SHP77 treated with DMSO at 0.1 percent for 48 hours (cell line): ENCODE measurements around the gene MOB3B.

Experiments used
- DNase-seq: peaks from one replicate; lab custom pipeline; 2025; lab: John Stamatoyannopoulos, UW

MOB3B gene

GRCh38 chr9:27391040-27391895, 138.3 kb downstream of the MOB3B start:
- no peak for DNase-seq

- no peak for DNase-seq
Measured at GRCh38 chr9:27388150-27388549, 141.5 kb downstream of the MOB3B start.

GRCh38 chr9:27387722-27388121, 141.9 kb downstream of the MOB3B start:
- no peak for DNase-seq

- no peak for DNase-seq
Measured at GRCh38 chr9:27386571-27387091, 143.0 kb downstream of the MOB3B start.

- DNase-seq = no peak
Measured at GRCh38 chr9:27385606-27386322, 143.8 kb downstream of the MOB3B start.

GRCh38 chr9:27384262-27385014, 145.2 kb downstream of the MOB3B start:
- no peak for DNase-seq

- no peak for DNase-seq
Measured at GRCh38 chr9:27383524-27383923, 146.1 kb downstream of the MOB3B start.

GRCh38 chr9:27382975-27383374, 146.6 kb downstream of the MOB3B start:
- DNase-seq = no peak

- no peak for DNase-seq
Measured at GRCh38 chr9:27382308-27382707, 147.3 kb downstream of the MOB3B start.

GRCh38 chr9:27379311-27380251, 150.0 kb downstream of the MOB3B start:
- no peak for DNase-seq

GRCh38 chr9:27377811-27378456, 151.7 kb downstream of the MOB3B start:
- DNase-seq = no peak

- no peak for DNase-seq
Measured at GRCh38 chr9:27377147-27377807, 152.3 kb downstream of the MOB3B start.

GRCh38 chr9:27373851-27374250, 155.8 kb downstream of the MOB3B start:
- DNase-seq = no peak

GRCh38 chr9:27372615-27373014, 157.0 kb downstream of the MOB3B start:
- DNase-seq = no peak

GRCh38 chr9:27371382-27371781, 158.2 kb downstream of the MOB3B start:
- no peak for DNase-seq

GRCh38 chr9:27369591-27369990, 160.0 kb downstream of the MOB3B start:
- no peak for DNase-seq

GRCh38 chr9:27368316-27368985, 161.2 kb downstream of the MOB3B start:
- no peak for DNase-seq

- no peak for DNase-seq
Measured at GRCh38 chr9:27367921-27368315, 161.7 kb downstream of the MOB3B start.

GRCh38 chr9:27367175-27367798, 162.3 kb downstream of the MOB3B start:
- no peak for DNase-seq
